ENCODE data around the gene RIOX2.

DNA sequence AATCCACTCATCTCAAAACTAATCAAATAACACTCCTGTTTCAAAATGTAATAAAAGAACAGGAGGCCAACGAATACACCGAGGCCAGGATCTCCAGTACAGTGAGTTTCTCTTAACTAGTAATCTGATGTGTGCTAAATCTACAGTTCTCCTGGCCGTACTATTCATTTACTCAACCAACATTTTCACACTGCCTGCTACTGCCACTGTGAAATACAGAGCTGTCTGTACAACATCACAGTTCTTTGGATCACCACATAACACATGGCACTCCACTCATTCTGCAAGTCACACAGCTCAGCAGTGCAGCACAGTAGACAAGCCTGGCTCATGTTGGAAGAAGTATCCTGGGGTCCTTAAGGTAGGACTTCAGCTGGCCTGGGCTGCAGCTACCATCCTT lies 21.9 kb downstream of the RIOX2 start:
- TF ChIP-seq, protein P1, sequence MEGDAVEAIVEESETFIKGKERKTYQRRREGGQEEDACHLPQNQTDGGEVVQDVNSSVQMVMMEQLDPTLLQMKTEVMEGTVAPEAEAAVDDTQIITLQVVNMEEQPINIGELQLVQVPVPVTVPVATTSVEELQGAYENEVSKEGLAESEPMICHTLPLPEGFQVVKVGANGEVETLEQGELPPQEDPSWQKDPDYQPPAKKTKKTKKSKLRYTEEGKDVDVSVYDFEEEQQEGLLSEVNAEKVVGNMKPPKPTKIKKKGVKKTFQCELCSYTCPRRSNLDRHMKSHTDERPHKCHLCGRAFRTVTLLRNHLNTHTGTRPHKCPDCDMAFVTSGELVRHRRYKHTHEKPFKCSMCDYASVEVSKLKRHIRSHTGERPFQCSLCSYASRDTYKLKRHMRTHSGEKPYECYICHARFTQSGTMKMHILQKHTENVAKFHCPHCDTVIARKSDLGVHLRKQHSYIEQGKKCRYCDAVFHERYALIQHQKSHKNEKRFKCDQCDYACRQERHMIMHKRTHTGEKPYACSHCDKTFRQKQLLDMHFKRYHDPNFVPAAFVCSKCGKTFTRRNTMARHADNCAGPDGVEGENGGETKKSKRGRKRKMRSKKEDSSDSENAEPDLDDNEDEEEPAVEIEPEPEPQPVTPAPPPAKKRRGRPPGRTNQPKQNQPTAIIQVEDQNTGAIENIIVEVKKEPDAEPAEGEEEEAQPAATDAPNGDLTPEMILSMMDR (IDR thresholded peaks at IDR 0.05; ENCODE audit: low read length): no peak
- TF ChIP-seq EZH2phosphoT487 (IDR thresholded peaks at IDR 0.05; ENCODE audit: low read length) (no peak), EZH2 (optimal IDR thresholded peaks at IDR 0.05; ENCODE audit: low read depth, low read length) (no peak)
